Measurements from ENCODE around the gene NUMBL. TPM values are rescaled to one million over a fixed set of nuclear protein-coding genes. Genes with fewer than 3 reads are reported as not detected.

The NUMBL gene
- total RNA-seq, 2 experiments from 2014 or later, result 4.8 to 5.8 TPM

- Mint-ChIP-seq H3K4me1 (no peaks in the 10 kb centered on the region), H3K27me3 (no peaks in the 10 kb centered on the region), H3K27ac (no peak overlapping the region), H3K36me3 (ENCODE audit: low read depth) (peaks cover 6% of the 10 kb centered on the region), H3K4me3 (no peak overlapping the region), H3K9me3 (no peaks in the 10 kb centered on the region)
- ChIA-PET CTCF (interaction anchor here (0.6 kb wide), 1 partner anchor 27 kb away, joined by 4 read pairs; no protein-coding TSS in a partner anchor), POLR2A (no interaction called here)
- DNase-seq, result no peak
Observed at GRCh38 chr19:40683437-40683836, 7.0 kb downstream of the NUMBL start.

GRCh38 chr19:40682431-40682964, 8.0 kb downstream of the NUMBL start:
- Mint-ChIP-seq H3K9me3 (no peaks in the 10 kb centered on the region), H3K27me3 (no peaks in the 10 kb centered on the region), H3K4me3 (no peak overlapping the region), H3K27ac (no peak overlapping the region), H3K36me3 (ENCODE audit: low read depth) (peaks cover 10% of the 10 kb centered on the region), H3K4me1 (no peaks in the 10 kb centered on the region)
- CTCF ChIA-PET, result no interaction called here
- POLR2A ChIA-PET, result no interaction called here
- DNase-seq, result no peak

GRCh38 chr19:40681039-40681438, 9.4 kb downstream of the NUMBL start:
- Mint-ChIP-seq H3K9me3 (no peaks in the 10 kb centered on the region), H3K4me3 (no peak overlapping the region), H3K36me3 (ENCODE audit: low read depth) (peaks cover 10% of the 10 kb centered on the region), H3K27me3 (no peaks in the 10 kb centered on the region), H3K4me1 (no peaks in the 10 kb centered on the region), H3K27ac (no peak overlapping the region)
- POLR2A ChIA-PET, result no interaction called here
- no peak for DNase-seq
- CTCF ChIA-PET, result no interaction called here

GRCh38 chr19:40677156-40677555, 13.3 kb downstream of the NUMBL start:
- ChIA-PET POLR2A (no interaction called here), CTCF (no interaction called here)
- Mint-ChIP-seq H3K27me3 (no peaks in the 10 kb centered on the region), H3K27ac (no peak overlapping the region), H3K4me1 (peaks cover 1% of the 10 kb centered on the region), H3K4me3 (no peak overlapping the region), H3K9me3 (no peaks in the 10 kb centered on the region), H3K36me3 (ENCODE audit: low read depth) (peaks cover 4% of the 10 kb centered on the region)
- no peak for DNase-seq

- H3K9me3 Mint-ChIP-seq, result peaks cover 4% of the 10 kb centered on the region
- POLR2A ChIA-PET, result no interaction called here
- CTCF ChIA-PET, result no interaction called here
- no peaks in the 10 kb centered on the region for H3K27me3 Mint-ChIP-seq
- H3K36me3 Mint-ChIP-seq (ENCODE audit: low read depth), result peaks cover 19% of the 10 kb centered on the region
- no peak for DNase-seq
- no peak overlapping the region for H3K4me3 Mint-ChIP-seq
- H3K4me1 Mint-ChIP-seq, result peaks cover 1% of the 10 kb centered on the region
- H3K27ac Mint-ChIP-seq, result no peak overlapping the region
Observed at GRCh38 chr19:40674291-40674690, 16.2 kb downstream of the NUMBL start.

GRCh38 chr19:40673397-40673796, 17.1 kb downstream of the NUMBL start:
- peaks cover 28% of the 10 kb centered on the region for H3K36me3 Mint-ChIP-seq (ENCODE audit: low read depth)
- POLR2A ChIA-PET, result no interaction called here
- H3K27me3 Mint-ChIP-seq, result no peaks in the 10 kb centered on the region
- peaks cover 9% of the 10 kb centered on the region for H3K9me3 Mint-ChIP-seq
- peaks cover 1% of the 10 kb centered on the region for H3K4me1 Mint-ChIP-seq
- CTCF ChIA-PET, result no interaction called here
- DNase-seq, result no peak
- H3K27ac Mint-ChIP-seq, result no peak overlapping the region
- no peak overlapping the region for H3K4me3 Mint-ChIP-seq

- CTCF ChIA-PET, result no interaction called here
- H3K4me3 Mint-ChIP-seq, result no peak overlapping the region
- DNase-seq, result no peak
- H3K27me3 Mint-ChIP-seq, result no peaks in the 10 kb centered on the region
- peaks cover 9% of the 10 kb centered on the region for H3K9me3 Mint-ChIP-seq
- POLR2A ChIA-PET, result interaction anchor here (1.2 kb wide), 1 partner anchor 9 kb away, joined by 3 read pairs; no protein-coding TSS in a partner anchor
- no peak overlapping the region for H3K27ac Mint-ChIP-seq
- H3K4me1 Mint-ChIP-seq, result peaks cover 1% of the 10 kb centered on the region
- peaks cover 28% of the 10 kb centered on the region for H3K36me3 Mint-ChIP-seq (ENCODE audit: low read depth)
Observed at GRCh38 chr19:40672573-40673299, 17.7 kb downstream of the NUMBL start.

GRCh38 chr19:40672038-40672437, 18.4 kb downstream of the NUMBL start:
- Mint-ChIP-seq H3K4me3 (no peak overlapping the region), H3K36me3 (ENCODE audit: low read depth) (peaks cover 26% of the 10 kb centered on the region), H3K27ac (no peak overlapping the region), H3K9me3 (peaks cover 9% of the 10 kb centered on the region), H3K27me3 (no peaks in the 10 kb centered on the region), H3K4me1 (peaks cover 1% of the 10 kb centered on the region)
- no peak for DNase-seq
- POLR2A ChIA-PET, result interaction anchor here (1.2 kb wide), 1 partner anchor 9 kb away, joined by 3 read pairs; no protein-coding TSS in a partner anchor
- CTCF ChIA-PET, result interaction anchor here (1.9 kb wide), 1 partner anchor 147 kb away, joined by 4 read pairs; no protein-coding TSS in a partner anchor

GRCh38 chr19:40671404-40671803, 19.0 kb downstream of the NUMBL start:
- Mint-ChIP-seq H3K9me3 (peaks cover 9% of the 10 kb centered on the region), H3K27me3 (no peaks in the 10 kb centered on the region), H3K36me3 (ENCODE audit: low read depth) (peaks cover 32% of the 10 kb centered on the region), H3K4me1 (peaks cover 8% of the 10 kb centered on the region), H3K4me3 (no peak overlapping the region), H3K27ac (no peak overlapping the region)
- no peak for DNase-seq
- ChIA-PET CTCF (interaction anchor here (1.9 kb wide), 1 partner anchor 148 kb away, joined by 4 read pairs; no protein-coding TSS in a partner anchor), POLR2A (interaction anchor here (1.2 kb wide), 1 partner anchor 8 kb away, joined by 3 read pairs; no protein-coding TSS in a partner anchor)

- CTCF ChIA-PET, result no interaction called here
- H3K27me3 Mint-ChIP-seq, result no peaks in the 10 kb centered on the region
- DNase-seq, result no peak
- H3K27ac Mint-ChIP-seq, result no peak overlapping the region
- peaks cover 32% of the 10 kb centered on the region for H3K36me3 Mint-ChIP-seq (ENCODE audit: low read depth)
- peaks cover 9% of the 10 kb centered on the region for H3K9me3 Mint-ChIP-seq
- peaks cover 12% of the 10 kb centered on the region for H3K4me1 Mint-ChIP-seq
- H3K4me3 Mint-ChIP-seq, result no peak overlapping the region
- POLR2A ChIA-PET, result no interaction called here
Observed at GRCh38 chr19:40668991-40669614, 21.3 kb downstream of the NUMBL start.

GRCh38 chr19:40667602-40668001, 22.8 kb downstream of the NUMBL start:
- Mint-ChIP-seq H3K27me3 (peaks cover 3% of the 10 kb centered on the region), H3K36me3 (ENCODE audit: low read depth) (peaks cover 32% of the 10 kb centered on the region), H3K4me1 (peaks cover 26% of the 10 kb centered on the region), H3K27ac (no peak overlapping the region), H3K9me3 (peaks cover 9% of the 10 kb centered on the region), H3K4me3 (no peak overlapping the region)
- no peak for DNase-seq
- CTCF ChIA-PET, result interaction anchor here (1.0 kb wide), 1 partner anchor 33 kb away, joined by 3 read pairs; no protein-coding TSS in a partner anchor
- POLR2A ChIA-PET, result no interaction called here

GRCh38 chr19:40666803-40667438, 23.5 kb downstream of the NUMBL start:
- H3K9me3 Mint-ChIP-seq, result peaks cover 9% of the 10 kb centered on the region
- H3K4me3 Mint-ChIP-seq, result no peak overlapping the region
- no peak for DNase-seq
- H3K27me3 Mint-ChIP-seq, result peaks cover 3% of the 10 kb centered on the region
- POLR2A ChIA-PET, result no interaction called here
- CTCF ChIA-PET, result no interaction called here
- H3K4me1 Mint-ChIP-seq, result peaks cover 28% of the 10 kb centered on the region
- peaks cover 32% of the 10 kb centered on the region for H3K36me3 Mint-ChIP-seq (ENCODE audit: low read depth)
- no peak overlapping the region for H3K27ac Mint-ChIP-seq

Data from activated CD4-positive, alpha-beta memory T cell treated with anti-CD3 and anti-CD28 coated beads, Interleukin-2, amount 10 ng/mL, durations not matched to agents 7 days and 5 days (primary cell).